Osteoblast (primary cell): ENCODE results near the gene FBXL15. TPM values are rescaled to one million over a fixed set of nuclear protein-coding genes. Genes with fewer than 3 reads are reported as not detected.

Source experiments
- DNase-seq: peaks from one replicate; pipeline ENCODE4 v3.0.0; 2011; ENCODE audit warnings: low spot score, mixed read lengths; ENCODE audit not compliant: insufficient read length; ENCODE audit errors: missing footprints
- H2AFZ ChIP-seq: 2 replicates; pipeline ENCODE4 v1.6.0; 2011; ENCODE audit warnings: mild to moderate bottlenecking, low read length
- H3K27ac ChIP-seq: 2 replicates; pipeline ENCODE4 v1.5.1; 2011; ENCODE audit warnings: mild to moderate bottlenecking, low read depth, low read length, moderate library complexity
- H3K27me3 ChIP-seq: 2 replicates; pipeline ENCODE4 v1.6.0; 2012; ENCODE audit warnings: mild to moderate bottlenecking, control low read depth, inconsistent platforms, low read length, moderate library complexity; ENCODE audit not compliant: insufficient read depth
- H3K36me3 ChIP-seq: 2 replicates; pipeline ENCODE4 v1.5.1; 2011; ENCODE audit warnings: mild to moderate bottlenecking, low read length, control low read depth, moderate library complexity; ENCODE audit not compliant: insufficient read depth
- H3K4me1 ChIP-seq: 2 replicates; pipeline ENCODE4 v1.5.1; 2011; ENCODE audit warnings: mild to moderate bottlenecking, low read length, control low read depth, moderate library complexity; ENCODE audit not compliant: insufficient read depth
- H3K4me2 ChIP-seq: 2 replicates; pipeline ENCODE4 v1.6.0; 2011; ENCODE audit warnings: mild to moderate bottlenecking, low read length; ENCODE audit not compliant: insufficient read depth
- H3K4me3 ChIP-seq: fragments of 200-600 bp; sonication (generic); 3 replicates; pipeline ENCODE4 v1.5.1; 2012; ENCODE audit warnings: mild to moderate bottlenecking, low read length, inconsistent platforms; ENCODE audit not compliant: insufficient read depth
- H3K79me2 ChIP-seq: 2 replicates; pipeline ENCODE4 v1.6.0; 2012; ENCODE audit warnings: mild to moderate bottlenecking, low read length, control low read depth, inconsistent platforms; ENCODE audit not compliant: insufficient read depth
- H3K9me3 ChIP-seq: 2 replicates; pipeline ENCODE4 v1.5.1; 2011; ENCODE audit warnings: low read depth, low read length, control low read depth
- H4K20me1 ChIP-seq: 2 replicates; pipeline ENCODE4 v1.6.0; 2012; ENCODE audit warnings: mild to moderate bottlenecking, low read length, control low read depth; ENCODE audit not compliant: insufficient read depth
- CTCF ChIP-seq: IDR thresholded peaks from 2 replicates; pipeline ENCODE4 v1.5.1; 2011; ENCODE audit warnings: mild to moderate bottlenecking, low read depth, low read length, moderate library complexity; ENCODE audit errors: extremely low read depth
- total RNA-seq: library from RNA; depleted of rRNA; stranded (reverse); fragments of >200 nt; gene quantifications from 2 replicates; pipeline ENCODE4 v1.2.3, GENCODE V29; 2012

FBXL15 gene
- total RNA-seq, 1 donor = 9.4 TPM

GRCh38 chr10:102411341-102412255 lies 9.0 kb upstream of the FBXL15 start:
- Histone ChIP-seq H2AFZ (no peak overlapping the region), H3K4me1 (peaks cover 9% of the 10 kb centered on the region), H3K4me2 (no peak overlapping the region), H3K27ac (no peak overlapping the region), H3K4me3 (no peak overlapping the region), H3K9me3 (no peaks in the 10 kb centered on the region), H4K20me1 (no peaks in the 10 kb centered on the region), H3K27me3 (peaks cover 73% of the 10 kb centered on the region), H3K79me2 (no peaks in the 10 kb centered on the region), H3K36me3 (no peaks in the 10 kb centered on the region)
- no peak for TF ChIP-seq CTCF
- DNase-seq = peak; percentile 71

GRCh38 chr10:102412293-102412692 lies 8.3 kb upstream of the FBXL15 start:
- Histone ChIP-seq H2AFZ (no peak overlapping the region), H3K4me1 (peaks cover 9% of the 10 kb centered on the region), H3K79me2 (no peaks in the 10 kb centered on the region), H3K27me3 (peaks cover 72% of the 10 kb centered on the region), H4K20me1 (no peaks in the 10 kb centered on the region), H3K4me2 (no peak overlapping the region), H3K36me3 (no peaks in the 10 kb centered on the region), H3K9me3 (no peaks in the 10 kb centered on the region), H3K27ac (no peak overlapping the region), H3K4me3 (no peak overlapping the region)
- no peak for TF ChIP-seq CTCF
- DNase-seq = peak; percentile 85

- Histone ChIP-seq H3K79me2 (no peaks in the 10 kb centered on the region), H3K4me3 (no peak overlapping the region), H4K20me1 (no peaks in the 10 kb centered on the region), H3K9me3 (no peaks in the 10 kb centered on the region), H3K27ac (no peak overlapping the region), H3K4me2 (no peak overlapping the region), H3K36me3 (no peaks in the 10 kb centered on the region), H3K4me1 (peaks cover 9% of the 10 kb centered on the region), H3K27me3 (peaks cover 67% of the 10 kb centered on the region), H2AFZ (no peak overlapping the region)
- TF ChIP-seq CTCF = no peak
- peak; percentile 93 for DNase-seq
Observed at GRCh38 chr10:102413053-102413705, 7.5 kb upstream of the FBXL15 start.
